M059J (cell line): ENCODE measurements around the gene COPS7A. TPM values are rescaled to one million over a fixed set of nuclear protein-coding genes. Genes with fewer than 3 reads are reported as not detected.

Source experiments
- DNase-seq: peaks from one replicate; pipeline ENCODE4 v3.0.0-alpha.2; 2012; ENCODE audit warnings: low read depth
- total RNA-seq: library from RNA; depleted of rRNA; stranded (reverse); fragments of >200 nt; shearing (Covaris generic); gene quantifications from 2 replicates; pipeline ENCODE4 v1.2.3, GENCODE V29; 2014

Gene COPS7A
- total RNA-seq, 1 experiment from 2014 or later, result 66.0 TPM

- DNase-seq, result no peak
These were observed 26.7 kb downstream of the COPS7A start for GRCh38 chr12:6750506-6750905.

GRCh38 chr12:6751767-6752166 is 27.9 kb downstream of the COPS7A start:
- no peak for DNase-seq

- DNase-seq, result peak; percentile 39
These were observed 28.5 kb downstream of the COPS7A start for GRCh38 chr12:6752167-6752920.

- DNase-seq, result peak; percentile 98
These were observed 29.3 kb downstream of the COPS7A start, which contains the start of gene MLF2 for GRCh38 chr12:6752921-6753771. TSS of gene MLF2 (minus strand) at chr12:6753141. CDS start at chr12:6752334, 807 bp downstream.

GRCh38 chr12:6753772-6754356 is 30.0 kb downstream of the COPS7A start:
- DNase-seq, result no peak

- DNase-seq, result no peak
These were observed 30.6 kb downstream of the COPS7A start for GRCh38 chr12:6754411-6754810.

- DNase-seq, result no peak
These were observed 33.3 kb downstream of the COPS7A start for GRCh38 chr12:6757028-6757690.

GRCh38 chr12:6758506-6759095 is 34.8 kb downstream of the COPS7A start:
- no peak for DNase-seq

- no peak for DNase-seq
These were observed 35.9 kb downstream of the COPS7A start for GRCh38 chr12:6759741-6760140.

- no peak for DNase-seq
These were observed 39.5 kb downstream of the COPS7A start for GRCh38 chr12:6763380-6763779.

GRCh38 chr12:6764011-6764828 is 40.4 kb downstream of the COPS7A start:
- DNase-seq, result peak; percentile 99

- peak; percentile 33 for DNase-seq
These were observed 41.3 kb downstream of the COPS7A start for GRCh38 chr12:6765048-6765633.

- DNase-seq, result peak; percentile 94
These were observed 42.1 kb downstream of the COPS7A start, which contains the start of gene PTMS for GRCh38 chr12:6765634-6766581. TSS of gene PTMS (plus strand) at chr12:6766363. CDS start at chr12:6766706, 343 bp downstream.

- DNase-seq, result peak; percentile 71
These were observed 43.0 kb downstream of the COPS7A start for GRCh38 chr12:6766651-6767349.

- DNase-seq, result peak; percentile 13
These were observed 43.8 kb downstream of the COPS7A start for GRCh38 chr12:6767353-6768319.

GRCh38 chr12:6768437-6768914 is 44.6 kb downstream of the COPS7A start:
- DNase-seq, result no peak

- DNase-seq, result peak; percentile 24
These were observed 45.1 kb downstream of the COPS7A start for GRCh38 chr12:6768990-6769389.
